Measurements from ENCODE around the gene GBA2.

GRCh38 chr9:35750256-35750531 lies 1.2 kb upstream of the GBA2 start:
- TF ChIP-seq EZH2phosphoT487 (IDR thresholded peaks at IDR 0.05; ENCODE audit: insufficient read depth, low read depth): no peak
- no peak for TF ChIP-seq EZH2 (IDR thresholded peaks at IDR 0.05; ENCODE audit: insufficient read depth, poor library complexity, severe bottlenecking)

Measured in GM23248 (cell line).